ENCODE measurements around the gene TSPAN4.

Gene TSPAN4

GRCh38 chr11:836700-837099 lies 6.0 kb upstream of the TSPAN4 start:
- H3K27ac Mint-ChIP-seq = no peak overlapping the region
- H3K9me3 Mint-ChIP-seq = no peaks in the 10 kb centered on the region
- no peak overlapping the region for H3K4me3 Mint-ChIP-seq
- peaks cover 1% of the 10 kb centered on the region for H3K27me3 Mint-ChIP-seq
- H3K4me1 Mint-ChIP-seq = peaks cover 19% of the 10 kb centered on the region
- no peaks in the 10 kb centered on the region for H3K36me3 Mint-ChIP-seq

- Mint-ChIP-seq H3K27ac (no peak overlapping the region), H3K4me3 (no peak overlapping the region), H3K9me3 (no peaks in the 10 kb centered on the region), H3K27me3 (no peaks in the 10 kb centered on the region), H3K36me3 (no peaks in the 10 kb centered on the region), H3K4me1 (peaks cover 18% of the 10 kb centered on the region)
Observed at GRCh38 chr11:837189-837989, 5.3 kb upstream of the TSPAN4 start.

GRCh38 chr11:837990-838307 lies 4.7 kb upstream of the TSPAN4 start:
- no peaks in the 10 kb centered on the region for H3K9me3 Mint-ChIP-seq
- no peak overlapping the region for H3K4me3 Mint-ChIP-seq
- H3K27me3 Mint-ChIP-seq = no peaks in the 10 kb centered on the region
- H3K27ac Mint-ChIP-seq = no peak overlapping the region
- no peaks in the 10 kb centered on the region for H3K36me3 Mint-ChIP-seq
- peaks cover 18% of the 10 kb centered on the region for H3K4me1 Mint-ChIP-seq

GRCh38 chr11:838441-839279 lies 4.0 kb upstream of the TSPAN4 start:
- H3K4me3 Mint-ChIP-seq = no peak overlapping the region
- H3K9me3 Mint-ChIP-seq = no peaks in the 10 kb centered on the region
- H3K27me3 Mint-ChIP-seq = no peaks in the 10 kb centered on the region
- H3K27ac Mint-ChIP-seq = no peak overlapping the region
- H3K4me1 Mint-ChIP-seq = peaks cover 21% of the 10 kb centered on the region
- H3K36me3 Mint-ChIP-seq = no peaks in the 10 kb centered on the region

- H3K4me3 Mint-ChIP-seq = no peak overlapping the region
- H3K9me3 Mint-ChIP-seq = no peaks in the 10 kb centered on the region
- H3K4me1 Mint-ChIP-seq = peaks cover 18% of the 10 kb centered on the region
- no peaks in the 10 kb centered on the region for H3K27me3 Mint-ChIP-seq
- no peak overlapping the region for H3K27ac Mint-ChIP-seq
- H3K36me3 Mint-ChIP-seq = no peaks in the 10 kb centered on the region
Observed at GRCh38 chr11:839280-839623, 3.4 kb upstream of the TSPAN4 start.

- Mint-ChIP-seq H3K4me3 (peak overlapping the region; percentile 88), H3K27ac (no peak overlapping the region), H3K4me1 (peaks cover 16% of the 10 kb centered on the region), H3K9me3 (no peaks in the 10 kb centered on the region), H3K27me3 (no peaks in the 10 kb centered on the region), H3K36me3 (no peaks in the 10 kb centered on the region)
Observed at GRCh38 chr11:839875-840617, 2.6 kb upstream of the TSPAN4 start.

- no peaks in the 10 kb centered on the region for H3K27me3 Mint-ChIP-seq
- H3K4me1 Mint-ChIP-seq = peaks cover 16% of the 10 kb centered on the region
- H3K36me3 Mint-ChIP-seq = no peaks in the 10 kb centered on the region
- H3K27ac Mint-ChIP-seq = peak overlapping the region; percentile 84
- H3K9me3 Mint-ChIP-seq = no peaks in the 10 kb centered on the region
- H3K4me3 Mint-ChIP-seq = peak overlapping the region; percentile 88
Observed at GRCh38 chr11:841981-842369, 677 bp upstream of the TSPAN4 start.

GRCh38 chr11:843086-843734 lies 558 bp downstream of the TSPAN4 start:
- Mint-ChIP-seq H3K36me3 (no peaks in the 10 kb centered on the region), H3K4me3 (peak overlapping the region; percentile 75), H3K9me3 (no peaks in the 10 kb centered on the region), H3K27ac (no peak overlapping the region), H3K4me1 (peaks cover 16% of the 10 kb centered on the region), H3K27me3 (no peaks in the 10 kb centered on the region)

- Mint-ChIP-seq H3K36me3 (no peaks in the 10 kb centered on the region), H3K9me3 (no peaks in the 10 kb centered on the region), H3K27me3 (no peaks in the 10 kb centered on the region), H3K4me3 (peak overlapping the region; percentile 75), H3K27ac (no peak overlapping the region), H3K4me1 (peaks cover 20% of the 10 kb centered on the region)
Observed at GRCh38 chr11:843818-844692, 1.4 kb downstream of the TSPAN4 start.

- Mint-ChIP-seq H3K4me1 (peaks cover 20% of the 10 kb centered on the region), H3K36me3 (no peaks in the 10 kb centered on the region), H3K27me3 (no peaks in the 10 kb centered on the region), H3K4me3 (no peak overlapping the region), H3K27ac (no peak overlapping the region), H3K9me3 (no peaks in the 10 kb centered on the region)
Observed at GRCh38 chr11:844693-845644, 2.3 kb downstream of the TSPAN4 start.

GRCh38 chr11:845872-846495 lies 3.3 kb downstream of the TSPAN4 start:
- H3K9me3 Mint-ChIP-seq = no peaks in the 10 kb centered on the region
- peaks cover 10% of the 10 kb centered on the region for H3K4me1 Mint-ChIP-seq
- H3K36me3 Mint-ChIP-seq = no peaks in the 10 kb centered on the region
- H3K4me3 Mint-ChIP-seq = no peak overlapping the region
- no peaks in the 10 kb centered on the region for H3K27me3 Mint-ChIP-seq
- H3K27ac Mint-ChIP-seq = no peak overlapping the region

- Mint-ChIP-seq H3K27me3 (no peaks in the 10 kb centered on the region), H3K4me1 (peaks cover 10% of the 10 kb centered on the region), H3K36me3 (no peaks in the 10 kb centered on the region), H3K9me3 (no peaks in the 10 kb centered on the region), H3K27ac (no peak overlapping the region), H3K4me3 (no peak overlapping the region)
Observed at GRCh38 chr11:846496-847098, 3.9 kb downstream of the TSPAN4 start.

GRCh38 chr11:847876-848275 lies 5.2 kb downstream of the TSPAN4 start:
- H3K36me3 Mint-ChIP-seq = no peaks in the 10 kb centered on the region
- peaks cover 10% of the 10 kb centered on the region for H3K4me1 Mint-ChIP-seq
- H3K27me3 Mint-ChIP-seq = no peaks in the 10 kb centered on the region
- H3K27ac Mint-ChIP-seq = no peak overlapping the region
- H3K4me3 Mint-ChIP-seq = no peak overlapping the region
- H3K9me3 Mint-ChIP-seq = no peaks in the 10 kb centered on the region

Measured in activated naive CD4-positive, alpha-beta T cell treated with anti-CD3 and anti-CD28 coated beads, Interleukin-2, amount 50 U/mL, for 24 hours (primary cell).